ENCODE data around the gene RELB.

GRCh38 chr19:44992336-44993163 lies 8.7 kb upstream of the RELB start:
- TF ChIP-seq CTCF (conservative IDR thresholded peaks at IDR 0.05 in 1 of 2, IDR thresholded peaks at IDR 0.05 in 1 of 2; ENCODE audit: low read depth in 1 of 2, low read length in 2 of 2) (no peak), EZH2 (IDR thresholded peaks at IDR 0.05; ENCODE audit: low read length, missing control alignments) (no peak)
